AG10803 (cell line): ENCODE results near the gene MKI67.

ENCODE experiments used
- DNase-seq: peaks from one replicate; pipeline ENCODE4 v3.0.0; 2010; ENCODE audit warnings: low read depth
- H3K4me3 ChIP-seq: 2 replicates; pipeline ENCODE4 v1.5.1; 2011; ENCODE audit warnings: mild to moderate bottlenecking, low read length, control low read depth
- CTCF ChIP-seq: conservative IDR thresholded peaks from 2 replicates; pipeline ENCODE4 v1.5.1; 2011; ENCODE audit warnings: mild to moderate bottlenecking, low read length, control low read depth, inconsistent platforms

The MKI67 gene

GRCh38 chr10:128064970-128065580 lies 61.1 kb downstream of the MKI67 start:
- TF ChIP-seq CTCF = no peak
- DNase-seq = peak; percentile 66
- no peak overlapping the region for H3K4me3 ChIP-seq

GRCh38 chr10:128064108-128064969 lies 61.9 kb downstream of the MKI67 start:
- peak; percentile 89 for DNase-seq
- no peak for TF ChIP-seq CTCF
- no peak overlapping the region for H3K4me3 ChIP-seq

- TF ChIP-seq CTCF = no peak
- H3K4me3 ChIP-seq = no peak overlapping the region
- DNase-seq = no peak
Observed at GRCh38 chr10:128063736-128064107, 62.5 kb downstream of the MKI67 start.

GRCh38 chr10:128062881-128063563 lies 63.2 kb downstream of the MKI67 start:
- no peak overlapping the region for H3K4me3 ChIP-seq
- TF ChIP-seq CTCF = no peak
- no peak for DNase-seq

- no peak for DNase-seq
- no peak for TF ChIP-seq CTCF
- no peak overlapping the region for H3K4me3 ChIP-seq
Observed at GRCh38 chr10:128062331-128062880, 63.8 kb downstream of the MKI67 start.

GRCh38 chr10:128061306-128062300 lies 64.6 kb downstream of the MKI67 start:
- DNase-seq = no peak
- TF ChIP-seq CTCF = no peak
- no peak overlapping the region for H3K4me3 ChIP-seq
